CD14-positive monocyte (primary cell): ENCODE measurements around the gene METTL24. TPM values are rescaled to one million over a fixed set of nuclear protein-coding genes. Genes with fewer than 3 reads are reported as not detected.

Experiments used
- DNase-seq, 3 donors: peaks; one replicate each; pipeline ENCODE4 v3.0.0-alpha.2; 2011 to 2022
- H2AFZ ChIP-seq: 2 replicates; pipeline ENCODE4 v1.6.0; 2012; ENCODE audit warnings: mild to moderate bottlenecking, low read depth, low read length, inconsistent platforms; ENCODE audit not compliant: insufficient read depth, poor library complexity, severe bottlenecking
- H3K27ac ChIP-seq, 2 donors: 1 replicate in 1 of 2; 2 replicates in 1 of 2; pipeline ENCODE4 v1.5.1; 2012 to 2013; ENCODE audit warnings: low read length in 2 of 2, control low read depth in 1 of 2, inconsistent platforms in 1 of 2, low read depth in 1 of 2, mild to moderate bottlenecking in 1 of 2
- H3K27me3 ChIP-seq, 2 donors: one replicate each; pipeline versions ENCODE4 v1.6.0 to v1.6.1; 2011 to 2013; ENCODE audit warnings: low read length in 2 of 2; ENCODE audit not compliant: control insufficient read depth in 2 of 2, insufficient read depth in 2 of 2
- H3K36me3 ChIP-seq, 2 donors: replicated peaks in 1 of 2; 1 replicate in 1 of 2; 2 replicates in 1 of 2; pipeline versions ENCODE4 v1.5.1 to v1.6.1; 2012 to 2013; ENCODE audit warnings: low read length in 2 of 2, control low read depth in 1 of 2, inconsistent platforms in 1 of 2, mild to moderate bottlenecking in 1 of 2; ENCODE audit not compliant: insufficient read depth in 2 of 2, control insufficient read depth in 1 of 2
- H3K4me1 ChIP-seq, 2 donors: 1 replicate in 1 of 2; 2 replicates in 1 of 2; pipeline versions ENCODE4 v1.5.1 to v1.6.1; 2012 to 2013; ENCODE audit warnings: low read length in 2 of 2, control low read depth in 1 of 2, inconsistent platforms in 1 of 2, mild to moderate bottlenecking in 1 of 2, moderate library complexity in 1 of 2; ENCODE audit not compliant: insufficient read depth in 2 of 2, control insufficient read depth in 1 of 2
- H3K4me2 ChIP-seq: replicated peaks from 2 replicates; pipeline ENCODE3; 2012; ENCODE audit warnings: low read length, moderate library complexity, mild to moderate bottlenecking; ENCODE audit not compliant: poor library complexity, severe bottlenecking; ENCODE audit errors: extremely low read depth
- H3K4me3 ChIP-seq, 3 experiments: fragments of 200-600 bp in 1 of 3; sonication (generic) in 1 of 3; replicated peaks in 1 of 3; 1 replicate in 2 of 3; 2 replicates in 1 of 3; pipeline ENCODE4 v1.5.1; 2011 to 2013; ENCODE audit warnings: low read length in 3 of 3, mild to moderate bottlenecking in 3 of 3, control low read depth in 2 of 3, low read depth in 2 of 3, inconsistent platforms in 1 of 3, moderate library complexity in 1 of 3
- H3K79me2 ChIP-seq: 2 replicates; pipeline ENCODE4 v1.6.0; 2012; ENCODE audit warnings: mild to moderate bottlenecking, control low read depth, inconsistent platforms, low read length, moderate library complexity; ENCODE audit not compliant: insufficient read depth
- H3K9ac ChIP-seq: 2 replicates; pipeline ENCODE4 v1.6.0; 2017; ENCODE audit warnings: low read length, mild to moderate bottlenecking; ENCODE audit not compliant: insufficient read depth, poor library complexity, severe bottlenecking
- H3K9me3 ChIP-seq, 2 donors: replicated peaks in 1 of 2; 1 replicate in 1 of 2; 2 replicates in 1 of 2; pipeline versions ENCODE4 v1.5.1 to v1.6.1; 2012 to 2013; ENCODE audit warnings: low read length in 2 of 2, control low read depth in 1 of 2; ENCODE audit not compliant: control insufficient read depth in 1 of 2, insufficient read depth in 1 of 2
- H4K20me1 ChIP-seq: 2 replicates; pipeline ENCODE4 v1.6.0; 2012; ENCODE audit warnings: mild to moderate bottlenecking, low read length, control low read depth, moderate library complexity; ENCODE audit not compliant: insufficient read depth
- H3K27ac Mint-ChIP-seq, 7 donors: one replicate each; pipeline ENCODE4 v1.8.0; 2020; ENCODE audit warnings: mild to moderate bottlenecking in 7 of 7, mixed read lengths in 7 of 7, moderate library complexity in 6 of 7, inconsistent platforms in 2 of 7
- H3K27me3 Mint-ChIP-seq, 3 donors: one replicate each; pipeline ENCODE4 v1.8.0; 2021 to 2022; ENCODE audit warnings: low read depth in 3 of 3, mild to moderate bottlenecking in 3 of 3, mixed read lengths in 3 of 3, moderate library complexity in 3 of 3, inconsistent platforms in 1 of 3
- H3K36me3 Mint-ChIP-seq, 2 donors: one replicate each; pipeline ENCODE4 v1.8.0; 2020; ENCODE audit warnings: mixed read lengths in 2 of 2, inconsistent platforms in 1 of 2, mild to moderate bottlenecking in 1 of 2
- H3K4me1 Mint-ChIP-seq: one replicate; pipeline ENCODE4 v1.8.0; 2020; ENCODE audit warnings: mild to moderate bottlenecking, mixed read lengths
- H3K4me3 Mint-ChIP-seq, 2 donors: one replicate each; pipeline ENCODE4 v1.8.0; 2020; ENCODE audit warnings: mild to moderate bottlenecking in 2 of 2, mixed read lengths in 2 of 2, moderate library complexity in 1 of 2
- H3K9me3 Mint-ChIP-seq, 7 donors: one replicate each; pipeline ENCODE4 v1.8.0; 2020 to 2022; ENCODE audit warnings: mixed read lengths in 7 of 7, mild to moderate bottlenecking in 6 of 7, moderate library complexity in 6 of 7, inconsistent platforms in 2 of 7
- WGBS: methylation state at CpG from one replicate; pipeline ENCODE4 v1.1.5; 2013; ENCODE audit warnings: missing lambda C conversion rate; ENCODE audit not compliant: insufficient coverage; 5-methylcytosine and 5-hydroxymethylcytosine counted together
- intact Hi-C, 2 donors: fragments of 100-400 bp; cut with micrococcal nuclease; formaldehyde crosslinking; loops; one replicate each; pipeline versions ENCODE4 v1.15.0 to v1.15.1; 2023
- polyA plus RNA-seq, 3 donors: library from polyadenylated mRNA; depleted of rRNA in 1 of 3; unstranded in 2 of 3; stranded (reverse) in 1 of 3; fragments of 300-500 nt in 2 of 3; fragments of >200 nt in 1 of 3; fragmentation: Illumina TruSeq in 2 of 3; gene quantifications; 1 replicate in 2 of 3; 2 replicates in 1 of 3; pipeline ENCODE4 v1.2.3, GENCODE V29; 2012 to 2021
- TF ChIP-seq, protein P1 (sequence below): fragments of 200-600 bp; IDR thresholded peaks from one replicate; pipeline ENCODE4 v1.8.0; 2022; ENCODE audit warnings: antibody characterized with exemption, mild to moderate bottlenecking

The METTL24 gene
- polyA plus RNA-seq, 3 donors: not detected

DNA sequence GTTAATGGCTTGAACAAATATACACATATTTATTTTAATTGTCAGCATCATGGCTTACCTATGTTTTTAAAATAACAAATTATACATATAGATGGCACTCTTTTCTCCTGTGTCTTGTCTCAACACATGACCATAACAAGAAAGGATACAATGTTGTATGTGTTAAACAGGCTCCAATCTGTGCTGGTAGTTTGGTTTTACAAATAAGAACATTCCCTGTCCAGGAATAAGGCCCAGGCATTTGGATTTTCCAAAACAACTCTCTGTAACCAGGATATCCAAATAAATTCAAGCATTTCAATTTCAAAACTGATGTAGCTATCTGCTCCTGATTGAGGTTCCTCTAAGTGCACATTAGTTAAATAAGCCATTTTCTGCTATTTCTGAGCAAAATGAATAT lies 17.1 kb downstream of the METTL24 start:
- H3K27me3 Mint-ChIP-seq: peaks cover 1 to 7% (median 4%) of the 10 kb centered on the region in 3 donors
- H3K9ac ChIP-seq: no peak overlapping the region
- no peaks in the 10 kb centered on the region for H3K36me3 ChIP-seq
- TF ChIP-seq, protein P1, sequence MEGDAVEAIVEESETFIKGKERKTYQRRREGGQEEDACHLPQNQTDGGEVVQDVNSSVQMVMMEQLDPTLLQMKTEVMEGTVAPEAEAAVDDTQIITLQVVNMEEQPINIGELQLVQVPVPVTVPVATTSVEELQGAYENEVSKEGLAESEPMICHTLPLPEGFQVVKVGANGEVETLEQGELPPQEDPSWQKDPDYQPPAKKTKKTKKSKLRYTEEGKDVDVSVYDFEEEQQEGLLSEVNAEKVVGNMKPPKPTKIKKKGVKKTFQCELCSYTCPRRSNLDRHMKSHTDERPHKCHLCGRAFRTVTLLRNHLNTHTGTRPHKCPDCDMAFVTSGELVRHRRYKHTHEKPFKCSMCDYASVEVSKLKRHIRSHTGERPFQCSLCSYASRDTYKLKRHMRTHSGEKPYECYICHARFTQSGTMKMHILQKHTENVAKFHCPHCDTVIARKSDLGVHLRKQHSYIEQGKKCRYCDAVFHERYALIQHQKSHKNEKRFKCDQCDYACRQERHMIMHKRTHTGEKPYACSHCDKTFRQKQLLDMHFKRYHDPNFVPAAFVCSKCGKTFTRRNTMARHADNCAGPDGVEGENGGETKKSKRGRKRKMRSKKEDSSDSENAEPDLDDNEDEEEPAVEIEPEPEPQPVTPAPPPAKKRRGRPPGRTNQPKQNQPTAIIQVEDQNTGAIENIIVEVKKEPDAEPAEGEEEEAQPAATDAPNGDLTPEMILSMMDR: no peak
- no peak overlapping the region for H3K27ac Mint-ChIP-seq
- H3K4me1 ChIP-seq: no peaks in the 10 kb centered on the region
- no peak overlapping the region for H3K4me3 ChIP-seq
- DNase-seq: no peak
- peaks cover 0 to 4% (median 3%) of the 10 kb centered on the region in 7 donors for H3K9me3 Mint-ChIP-seq
- no peaks in the 10 kb centered on the region for H4K20me1 ChIP-seq
- H3K27ac ChIP-seq: no peak overlapping the region
- H3K79me2 ChIP-seq: no peaks in the 10 kb centered on the region
- H3K4me2 ChIP-seq: no peak overlapping the region
- no peak overlapping the region for H3K4me3 Mint-ChIP-seq
- intact Hi-C loops: no loop called here
- H3K27me3 ChIP-seq: no peaks in the 10 kb centered on the region
- H2AFZ ChIP-seq: no peak overlapping the region
- H3K36me3 Mint-ChIP-seq: no peaks in the 10 kb centered on the region
- H3K4me1 Mint-ChIP-seq: peaks cover 12% of the 10 kb centered on the region
- no peaks in the 10 kb centered on the region for H3K9me3 ChIP-seq

GRCh38 chr6:110340392-110340965 lies 17.7 kb downstream of the METTL24 start:
- Mint-ChIP-seq H3K27me3 (peaks cover 1 to 7% (median 4%) of the 10 kb centered on the region in 3 donors), H3K9me3 (peaks cover 0 to 5% (median 4%) of the 10 kb centered on the region in 7 donors), H3K36me3 (no peaks in the 10 kb centered on the region), H3K4me1 (peaks cover 12% of the 10 kb centered on the region), H3K27ac (no peak overlapping the region), H3K4me3 (no peak overlapping the region)
- Histone ChIP-seq H3K27ac (no peak overlapping the region), H3K4me2 (no peak overlapping the region), H3K9ac (no peak overlapping the region), H3K4me3 (no peak overlapping the region), H4K20me1 (no peaks in the 10 kb centered on the region), H3K79me2 (no peaks in the 10 kb centered on the region), H3K9me3 (no peaks in the 10 kb centered on the region), H2AFZ (no peak overlapping the region), H3K4me1 (no peaks in the 10 kb centered on the region), H3K27me3 (no peaks in the 10 kb centered on the region), H3K36me3 (no peaks in the 10 kb centered on the region)
- WGBS: 40% methylated on average over 4 of the region's 7 CpGs
- no peak for DNase-seq
- TF ChIP-seq, protein P1: no peak
- intact Hi-C loops: no loop called here
